Erythroblast (primary cell): ENCODE measurements around the gene TAS2R42.

Source experiments
- GATA1 ChIP-seq: IDR thresholded peaks from 2 replicates; pipeline ENCODE4 v1.6.1; 2011; ENCODE audit warnings: low read depth, mild to moderate bottlenecking, control low read depth, low read length, moderate library complexity
- POLR2A ChIP-seq: IDR thresholded peaks from 2 replicates; pipeline ENCODE4 v1.6.1; 2011; ENCODE audit warnings: mild to moderate bottlenecking, low read length

DNA sequence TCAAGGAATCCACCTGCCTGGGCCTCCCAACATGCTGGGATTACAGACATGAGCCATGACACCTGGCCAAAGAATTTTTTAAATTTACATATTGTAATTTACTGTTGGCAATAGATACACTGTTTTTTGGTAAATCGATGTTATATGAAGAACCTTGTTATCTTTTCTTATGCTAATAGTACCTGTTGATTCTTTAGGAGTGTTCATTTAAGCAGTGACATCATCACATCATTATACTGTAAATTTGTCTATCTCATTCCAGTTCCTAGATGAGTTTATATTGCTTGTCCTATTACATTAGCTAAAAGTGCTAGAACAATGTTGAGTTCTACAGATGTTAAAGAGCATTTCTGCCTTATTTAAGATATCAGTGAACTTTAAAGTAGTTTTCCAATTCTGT is 39.3 kb downstream of the TAS2R42 start:
- TF ChIP-seq POLR2A (no peak), GATA1 (no peak)
